Activated gamma-delta T cell (primary cell): Measurements from ENCODE around the gene FBH1.
"Not testable (repeated sequence)": the region's sequence is repeated elsewhere in the genome, so short reads cannot be mapped to it uniquely, and the experiment has no call there.

ENCODE experiments used
- DNase-seq: peaks from one replicate; lab custom pipeline; 2025; lab: John Stamatoyannopoulos, UW
- total RNA-seq, 2 donors: gene quantifications; one replicate each; lab custom pipeline; 2026; lab: John Stamatoyannopoulos, UW

Gene FBH1
- 124 to 127 reads per million in 2 donors for total RNA-seq

GRCh38 chr10:5889624-5890451 lies at the start of gene FBH1, which contains the start of gene ANKRD16:
TSS of gene FBH1 (plus strand) at chr10:5890243. CDS start at chr10:5890346, 103 bp downstream.
TSS of gene ANKRD16 (minus strand) at chr10:5889893. CDS start at chr10:5889354, 539 bp downstream.
- DNase-seq: peak; percentile 97

DNA sequence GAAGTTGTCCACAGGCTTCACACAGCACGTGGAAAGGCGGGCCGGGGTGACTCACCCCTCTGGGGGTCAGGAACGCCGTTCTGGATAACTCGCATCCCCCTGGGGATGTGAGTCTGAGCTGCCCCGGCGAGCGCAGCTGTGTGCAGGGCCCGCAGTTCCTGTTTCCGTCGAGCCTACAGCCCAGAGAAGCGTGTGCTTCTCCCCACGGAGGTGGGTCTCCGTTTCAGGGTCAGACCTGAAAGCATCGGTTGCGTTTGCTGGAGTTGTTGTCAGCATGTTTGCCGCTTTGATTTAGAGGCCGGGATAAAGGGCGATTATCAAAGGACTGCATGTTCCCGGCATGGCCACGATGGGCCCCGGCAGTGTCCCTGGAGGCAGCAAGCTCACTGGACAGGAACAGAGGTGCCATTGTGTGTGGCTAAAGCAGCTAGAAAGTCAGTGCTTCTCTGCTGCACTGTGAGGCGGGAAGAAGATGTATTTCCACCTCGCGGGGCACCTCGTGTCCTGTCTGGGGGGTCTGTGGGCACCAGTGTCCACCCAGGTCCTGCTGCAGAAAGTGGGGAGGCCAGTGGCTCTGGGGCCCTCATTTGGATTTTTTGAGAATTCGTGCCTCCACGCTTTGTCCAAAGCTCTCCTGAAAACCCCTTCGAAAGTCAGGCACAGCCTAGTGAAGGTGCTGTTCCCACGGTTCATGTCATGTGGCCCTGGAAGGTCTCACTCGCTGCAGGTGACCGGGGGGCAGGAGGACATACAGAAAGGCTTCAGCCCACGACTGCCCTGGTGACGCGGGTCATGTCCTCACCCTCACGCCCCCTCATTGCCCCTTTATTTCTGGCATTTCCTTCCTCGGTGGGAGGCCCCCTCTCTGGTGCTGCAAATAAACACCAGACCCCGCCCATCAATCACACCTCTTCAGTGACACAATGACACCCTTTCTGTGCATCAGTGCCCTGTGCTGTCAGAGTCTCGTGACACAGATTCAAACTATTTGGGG lies 49.4 kb upstream of the FBH1 start:
- DNase-seq: no peak

DNA sequence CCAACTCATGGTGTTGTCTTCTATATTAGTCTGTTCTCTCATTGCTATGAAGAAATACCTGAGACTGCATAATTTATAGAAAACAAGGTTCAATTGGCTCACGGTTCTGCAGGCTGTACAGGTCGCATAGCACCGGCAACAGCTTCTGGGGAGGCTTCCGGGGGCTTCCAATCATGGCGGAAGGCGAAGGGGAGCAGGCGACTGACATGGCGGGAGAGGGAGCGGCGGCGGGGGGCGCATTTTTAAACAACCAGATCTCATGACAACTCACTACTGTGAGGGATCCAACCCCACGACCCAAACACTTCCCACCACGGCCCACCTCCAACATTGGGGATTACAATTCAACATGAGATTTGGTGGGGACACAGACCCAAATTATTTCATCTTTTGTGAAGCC lies 48.1 kb upstream of the FBH1 start:
- no peak for DNase-seq

GRCh38 chr10:5843686-5844344 lies 46.2 kb upstream of the FBH1 start:
- DNase-seq: no peak

- DNase-seq: no peak
These were observed 45.5 kb upstream of the FBH1 start for GRCh38 chr10:5844345-5845055.

- not testable (repeated sequence) for DNase-seq
These were observed 43.4 kb upstream of the FBH1 start for GRCh38 chr10:5846667-5847066.

DNA sequence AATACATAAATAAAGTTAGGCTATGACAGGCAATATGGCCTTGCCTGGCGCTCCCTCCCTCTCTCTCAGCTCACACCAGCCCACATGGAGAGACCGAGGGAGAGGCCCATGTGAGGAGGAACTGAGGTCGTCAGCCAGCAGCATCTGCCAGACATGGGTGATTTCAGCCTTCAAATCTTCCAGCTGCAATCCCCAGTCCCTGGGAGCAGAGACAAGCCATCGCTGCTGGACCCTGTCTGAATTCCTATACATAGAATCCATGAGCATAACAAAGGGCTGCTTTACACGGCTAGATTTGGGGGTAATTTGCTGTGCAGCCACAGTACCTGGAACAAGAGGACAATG lies 35.9 kb upstream of the FBH1 start:
- DNase-seq: no peak

GRCh38 chr10:5855979-5856700 lies 33.9 kb upstream of the FBH1 start:
- no peak for DNase-seq

- no peak for DNase-seq
These were observed 33.4 kb upstream of the FBH1 start for GRCh38 chr10:5856701-5857004.

- DNase-seq: no peak
These were observed 31.2 kb upstream of the FBH1 start for GRCh38 chr10:5858811-5859210.

DNA sequence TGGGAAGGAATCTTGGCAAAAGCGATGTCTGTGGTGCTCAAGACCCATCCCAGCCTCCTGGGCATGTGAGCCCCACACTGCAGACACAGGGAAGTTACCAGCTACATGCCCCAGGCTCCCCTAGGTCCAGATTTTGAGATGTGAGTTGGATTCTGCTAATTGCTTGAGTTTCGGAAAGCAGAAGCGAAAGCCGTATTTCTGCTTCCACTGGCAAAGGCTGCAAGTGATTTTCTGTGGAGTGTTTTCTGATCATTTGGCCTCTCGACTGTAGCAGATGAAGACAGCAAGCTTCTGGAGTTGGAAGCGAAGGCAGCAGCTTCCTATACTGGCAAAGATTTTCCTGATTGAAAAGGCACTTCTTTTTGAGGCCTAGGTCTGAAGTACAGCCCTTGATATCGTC lies 30.0 kb upstream of the FBH1 start:
- no peak for DNase-seq

DNA sequence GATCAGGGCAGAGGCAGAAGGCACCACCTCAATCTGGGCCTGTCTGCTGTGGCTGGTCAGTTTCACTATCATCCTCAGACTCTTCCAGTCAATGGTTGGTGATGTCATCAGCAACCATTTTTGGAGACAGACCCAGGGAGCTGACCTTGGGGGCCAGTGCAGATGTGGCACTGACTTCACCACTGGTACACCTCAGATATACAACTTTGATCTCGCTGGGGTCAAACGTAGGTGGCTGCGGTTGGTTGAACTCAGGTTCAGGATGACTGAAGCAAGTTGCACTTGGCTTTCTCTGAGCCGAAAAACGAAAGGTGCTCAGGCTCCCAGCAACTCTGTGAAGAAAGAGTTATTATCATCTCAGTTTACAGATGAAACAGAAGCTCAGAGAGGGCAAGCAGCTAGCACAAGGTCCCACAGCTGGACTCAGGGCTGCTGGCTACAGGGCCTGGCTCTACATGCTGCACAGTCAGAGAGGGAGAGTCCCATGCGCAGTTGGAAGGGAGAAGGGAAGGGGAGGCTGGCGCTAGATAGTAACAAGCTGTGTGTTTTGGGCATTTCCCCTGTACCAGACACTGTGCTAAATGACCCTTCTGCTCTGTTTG lies 27.6 kb upstream of the FBH1 start:
- DNase-seq: no peak

GRCh38 chr10:5862981-5863685 lies 26.9 kb upstream of the FBH1 start:
- not testable (repeated sequence) for DNase-seq

DNA sequence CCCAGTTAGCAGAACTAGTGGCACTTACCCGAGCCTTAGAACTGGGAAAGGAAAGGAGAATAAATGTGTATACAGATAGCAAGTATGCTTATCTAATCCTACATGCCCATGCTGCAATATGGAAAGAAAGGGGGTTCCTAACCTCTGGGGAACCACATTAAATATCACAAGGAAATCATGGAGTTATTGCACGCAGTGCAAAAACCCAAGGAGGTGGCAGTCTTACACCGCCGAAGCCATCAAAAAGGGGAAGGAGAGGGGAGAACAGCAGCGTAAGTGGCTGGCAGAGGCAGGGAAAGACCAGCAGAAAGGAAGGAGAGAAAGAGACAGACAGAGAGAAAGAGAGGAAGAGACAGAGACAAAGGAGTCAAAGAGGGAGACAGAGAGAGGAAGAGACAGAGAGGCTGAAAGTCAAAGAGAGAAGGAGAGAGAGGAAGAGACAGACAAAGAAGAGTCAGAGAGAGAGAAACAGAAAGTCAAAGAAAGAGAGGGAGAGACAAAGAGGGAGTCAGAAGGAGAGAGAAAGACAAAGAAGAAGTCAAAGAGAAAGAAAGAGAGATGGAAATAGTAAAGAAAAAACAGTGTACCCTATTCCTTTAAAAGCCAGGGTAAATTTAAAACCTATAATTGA lies 23.5 kb upstream of the FBH1 start:
- DNase-seq: not testable (repeated sequence)

DNA sequence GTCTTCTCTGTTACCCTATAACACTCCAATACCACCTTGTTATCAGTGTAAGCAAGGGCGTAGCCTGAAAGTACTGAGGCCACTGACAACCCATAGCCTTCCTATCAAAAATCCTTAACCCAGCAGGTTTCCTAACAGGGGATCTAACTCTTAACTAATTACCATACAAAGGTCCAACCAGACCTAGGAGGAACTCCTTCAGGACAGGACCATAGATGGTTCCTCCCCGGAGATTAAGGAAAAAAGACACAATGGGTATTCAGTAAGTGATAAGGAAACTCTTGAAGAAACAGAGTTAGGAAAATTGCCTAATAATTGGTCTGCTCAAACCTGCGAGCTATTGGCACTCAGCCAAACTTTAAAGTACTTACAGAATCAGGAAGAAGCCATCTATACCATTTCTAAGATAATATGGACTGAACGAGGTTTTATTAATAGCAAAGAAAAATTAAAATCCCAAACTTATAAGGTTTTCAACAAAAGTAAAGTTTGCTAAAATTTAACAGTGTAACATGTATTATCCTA lies 22.9 kb upstream of the FBH1 start:
- not testable (repeated sequence) for DNase-seq

DNA sequence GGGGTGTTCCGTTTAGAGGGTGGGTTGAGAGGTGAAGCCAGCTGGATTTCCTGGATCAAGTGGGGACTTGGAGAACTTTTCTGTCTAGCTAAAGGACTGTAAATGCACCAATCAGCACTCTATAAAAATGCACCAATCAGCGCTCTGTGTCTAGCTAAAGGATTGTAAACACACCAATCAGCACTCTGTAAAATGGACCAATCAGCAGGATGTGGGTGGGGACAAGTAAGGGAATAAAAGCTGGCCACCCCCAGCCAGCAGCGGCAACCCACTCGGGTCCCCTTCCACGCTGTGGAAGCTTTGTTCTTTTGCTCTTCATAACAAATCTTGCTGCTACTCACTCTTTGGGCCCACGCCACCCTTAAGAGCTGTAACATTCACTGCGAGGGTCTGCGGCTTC lies 21.7 kb upstream of the FBH1 start:
- DNase-seq: not testable (repeated sequence)

- no peak for DNase-seq
These were observed 20.9 kb upstream of the FBH1 start for GRCh38 chr10:5869156-5869555.

DNA sequence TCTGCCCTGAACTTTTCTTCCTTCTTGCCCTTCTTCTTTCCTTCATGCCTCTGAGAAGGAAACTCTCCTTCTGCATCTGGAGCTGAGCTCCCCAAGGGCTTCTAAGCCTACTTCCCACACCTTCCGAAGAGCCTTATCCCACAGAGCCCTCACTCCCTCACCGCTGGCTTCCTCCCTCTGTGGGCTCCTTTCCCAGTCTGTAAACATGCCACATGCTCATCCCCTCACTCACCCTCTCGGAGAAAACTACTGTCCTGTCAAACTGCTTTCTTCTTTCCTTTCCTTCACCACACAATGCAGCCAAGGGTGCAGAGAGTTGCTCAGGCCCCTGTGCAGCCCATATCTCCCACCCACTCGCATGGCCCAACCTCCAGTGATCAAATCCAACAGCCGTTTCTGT lies 18.4 kb upstream of the FBH1 start:
- DNase-seq: no peak

GRCh38 chr10:5873515-5873995 lies 16.5 kb upstream of the FBH1 start:
- DNase-seq: no peak
